Superior temporal gyrus (tissue), 1 donor: ENCODE measurements around the gene TSPAN5.
A peak's percentile ranks its signal among the peaks of the same experiment; 100 is the strongest.
"Not testable (repeated sequence)": the region's sequence is repeated elsewhere in the genome, so short reads cannot be mapped to it uniquely, and the experiment has no call there.

Experiments used
- DNase-seq: peaks from one replicate; pipeline ENCODE4 v3.0.0-alpha.2; 2016; ENCODE audit errors: extremely low spot score

Gene TSPAN5

GRCh38 chr4:98461121-98461865 is 197.1 kb downstream of the TSPAN5 start:
- not testable (repeated sequence) for DNase-seq

DNA sequence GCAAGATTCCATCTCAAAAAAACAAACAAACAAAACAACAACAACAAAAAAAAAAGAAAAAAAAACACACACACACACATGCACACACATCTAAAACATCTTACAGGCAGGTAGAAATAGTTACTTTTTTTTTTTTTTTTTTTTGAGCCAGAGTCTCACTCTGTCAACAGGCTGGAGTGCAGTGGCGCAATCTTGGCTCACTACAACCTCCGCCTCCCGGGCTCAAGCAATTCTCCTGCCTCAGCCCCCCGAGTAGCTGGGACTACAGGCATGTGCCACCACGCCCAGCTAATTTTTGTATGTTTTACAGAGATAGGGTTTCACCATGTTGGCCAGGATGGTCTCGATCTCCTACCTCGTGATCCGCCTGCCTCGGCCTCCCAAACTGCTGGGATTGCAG is 201.0 kb downstream of the TSPAN5 start:
- DNase-seq: not testable (repeated sequence)

DNA sequence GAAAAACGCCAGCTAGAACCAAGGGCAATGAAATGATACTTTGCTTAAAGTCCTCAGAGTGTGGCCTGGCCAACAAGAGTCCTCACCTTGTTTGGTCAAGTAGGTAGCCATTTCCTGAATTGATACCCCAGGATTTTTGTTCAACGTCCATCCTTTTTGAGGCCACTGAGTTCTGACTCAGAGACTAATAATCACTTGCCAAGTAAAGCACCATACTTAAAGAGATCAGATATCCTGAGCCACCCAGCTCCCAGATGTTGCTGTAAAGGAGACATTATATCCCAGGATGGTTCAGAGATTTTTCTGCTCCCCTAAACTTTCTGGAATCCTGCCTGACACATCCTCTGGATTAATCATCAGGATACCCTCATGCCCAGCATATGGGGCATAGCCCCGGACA is 206.3 kb downstream of the TSPAN5 start:
- DNase-seq: no peak

DNA sequence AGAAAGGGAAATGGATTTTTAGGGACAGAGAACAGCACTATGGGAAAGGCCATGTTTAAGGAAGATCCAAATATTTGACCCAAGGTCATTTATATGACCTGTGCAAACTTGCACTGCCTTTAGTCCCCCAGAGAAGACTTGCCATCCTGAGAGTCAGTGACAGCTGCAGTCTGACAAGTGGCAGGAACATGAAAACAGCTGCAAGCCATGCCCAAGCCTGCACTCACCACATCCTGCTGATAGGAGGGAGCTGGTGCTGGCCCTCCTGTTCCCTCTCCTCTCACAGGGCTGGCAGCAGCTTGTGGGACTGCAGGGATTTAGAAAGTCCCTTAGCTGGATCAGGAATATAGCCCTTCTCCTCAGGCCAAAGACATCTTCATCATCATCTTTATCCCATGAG is 209.5 kb downstream of the TSPAN5 start:
- DNase-seq: no peak

- no peak for DNase-seq
These were observed 210.8 kb downstream of the TSPAN5 start for GRCh38 chr4:98447648-98448047.

DNA sequence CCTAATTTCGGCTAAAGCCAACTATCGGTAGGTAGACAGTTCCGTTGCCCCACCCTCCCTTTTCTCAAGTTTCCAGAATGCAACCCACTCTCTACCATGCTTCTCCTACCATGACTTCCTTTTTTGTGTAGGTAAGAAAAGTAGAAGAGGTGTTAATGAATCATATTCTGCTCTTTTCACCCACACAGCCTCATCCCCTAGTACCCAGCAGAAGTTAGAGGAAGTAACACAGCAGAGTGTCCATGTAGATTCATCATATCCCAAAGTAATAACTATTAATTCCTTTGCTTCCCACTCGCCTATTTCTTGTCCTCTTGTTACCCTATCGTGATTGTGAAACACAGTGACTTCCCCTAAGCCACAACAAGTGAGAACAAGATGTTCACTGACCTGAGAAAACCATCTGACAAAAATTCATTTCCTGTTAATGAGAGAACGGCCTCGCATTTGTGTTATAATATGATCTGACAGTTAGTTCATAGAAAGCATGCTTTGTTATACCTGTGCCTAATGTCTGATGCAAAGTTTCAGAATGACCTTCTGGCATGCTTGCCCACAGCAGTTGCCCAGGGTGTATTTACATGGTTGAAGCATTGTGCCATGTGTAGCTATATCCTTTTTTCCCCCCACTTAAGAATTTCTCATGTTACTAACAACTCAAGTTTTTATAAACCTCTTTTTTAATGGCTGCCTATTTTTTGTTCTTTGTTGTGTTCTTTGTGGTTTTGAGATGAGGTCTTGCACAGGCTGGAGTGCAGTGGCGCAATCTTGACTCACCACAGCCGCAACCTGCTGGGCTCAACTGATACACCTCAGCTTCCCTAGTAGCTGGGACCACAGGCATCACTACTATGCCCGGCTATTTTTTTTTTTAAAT is 211.7 kb downstream of the TSPAN5 start:
- no peak for DNase-seq

- DNase-seq: no peak
These were observed 214.0 kb downstream of the TSPAN5 start for GRCh38 chr4:98444371-98444770.

DNA sequence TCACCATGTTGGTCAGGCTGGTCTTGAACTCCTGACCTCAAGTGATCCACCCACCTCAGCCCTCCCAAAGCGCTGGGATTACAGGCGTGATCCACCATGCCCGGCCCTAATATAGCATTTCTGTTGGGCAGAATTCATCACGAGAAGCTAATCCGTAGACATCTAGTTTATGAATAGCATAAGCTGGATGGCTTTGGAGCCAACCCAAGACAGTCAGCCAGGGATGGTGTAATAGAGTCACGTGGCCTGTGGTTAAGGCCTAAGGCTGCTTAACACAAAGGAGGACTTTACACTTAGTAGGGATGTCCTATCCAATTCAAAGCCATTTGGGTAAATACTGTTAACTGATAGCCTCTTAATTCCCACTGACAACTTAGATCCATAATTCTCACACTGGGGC is 223.6 kb downstream of the TSPAN5 start:
- no peak for DNase-seq

GRCh38 chr4:98433691-98434090 is 224.7 kb downstream of the TSPAN5 start:
- no peak for DNase-seq

DNA sequence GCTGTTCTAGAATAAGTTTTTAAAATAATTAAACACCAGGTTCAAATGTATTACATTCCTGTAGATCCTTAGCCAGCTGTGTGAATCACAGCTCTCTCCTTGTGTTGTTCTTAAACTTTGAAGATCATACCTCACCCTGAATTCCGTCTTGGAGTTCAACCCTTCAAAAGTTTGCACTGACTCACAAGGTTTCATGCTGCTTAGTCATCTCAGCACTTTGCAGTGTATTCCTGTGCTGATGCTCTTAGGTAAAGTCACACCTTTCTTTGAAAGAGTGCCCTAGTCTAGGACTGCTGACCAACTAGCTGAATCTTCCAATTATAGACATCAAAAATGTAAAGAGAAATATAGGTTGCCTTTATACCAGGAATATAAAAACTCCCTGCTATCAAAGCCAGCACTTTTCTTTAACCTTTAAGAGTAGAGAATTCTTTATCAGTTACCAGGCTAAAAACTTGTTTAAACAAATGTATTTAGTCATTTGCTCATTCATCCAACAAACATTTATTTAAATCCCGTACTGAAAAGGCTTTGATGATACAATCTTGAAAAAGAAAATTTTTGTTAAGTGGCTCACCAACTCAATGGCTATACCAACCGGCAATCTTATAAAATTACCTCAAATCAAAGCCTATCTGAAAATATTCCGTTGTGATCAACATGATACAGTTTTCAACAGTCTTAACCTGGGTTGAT is 227.6 kb downstream of the TSPAN5 start:
- no peak for DNase-seq

- DNase-seq: peak; percentile 51
These were observed 235.4 kb downstream of the TSPAN5 start for GRCh38 chr4:98423009-98423408.

DNA sequence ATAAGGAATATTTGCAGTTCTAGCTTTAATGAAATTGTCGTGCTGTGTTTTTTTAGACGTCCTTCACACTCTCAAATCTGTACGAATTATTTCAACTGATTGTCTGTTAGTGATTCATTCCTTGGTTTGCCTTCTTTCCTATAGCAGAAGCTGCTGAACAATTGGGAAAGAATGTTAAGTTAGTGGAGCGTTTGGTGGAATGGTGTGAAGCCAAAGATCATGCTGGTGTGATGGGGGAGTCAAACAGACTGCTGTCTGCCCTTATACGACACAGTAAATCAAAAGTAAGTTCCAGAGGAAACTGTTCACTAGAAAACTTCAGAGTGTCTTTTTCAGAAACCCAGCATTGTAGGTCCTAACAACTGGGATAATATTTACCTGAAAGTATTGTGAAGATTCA is 237.3 kb downstream of the TSPAN5 start:
- no peak for DNase-seq
